ENCODE data around the gene S100G.

- TF ChIP-seq CTCF (IDR thresholded peaks at IDR 0.05; ENCODE audit: extremely low read depth in 1 of 2, insufficient read depth in 1 of 2, low read depth in 1 of 2, low read length in 2 of 2), result no peak
- no peak for TF ChIP-seq POLR2A (IDR thresholded peaks at IDR 0.05; ENCODE audit: low read depth, low read length)
Observed at GRCh38 chrX:16683007-16683664, 33.2 kb downstream of the S100G start.
